ENCODE data around the gene TSR1. TPM values are rescaled to one million over a fixed set of nuclear protein-coding genes. Genes with fewer than 3 reads are reported as not detected.
A peak's percentile ranks its signal among the peaks of the same experiment; 100 is the strongest.

The TSR1 gene
- total RNA-seq, 1 experiment from 2014 or later: 44.7 TPM

DNA sequence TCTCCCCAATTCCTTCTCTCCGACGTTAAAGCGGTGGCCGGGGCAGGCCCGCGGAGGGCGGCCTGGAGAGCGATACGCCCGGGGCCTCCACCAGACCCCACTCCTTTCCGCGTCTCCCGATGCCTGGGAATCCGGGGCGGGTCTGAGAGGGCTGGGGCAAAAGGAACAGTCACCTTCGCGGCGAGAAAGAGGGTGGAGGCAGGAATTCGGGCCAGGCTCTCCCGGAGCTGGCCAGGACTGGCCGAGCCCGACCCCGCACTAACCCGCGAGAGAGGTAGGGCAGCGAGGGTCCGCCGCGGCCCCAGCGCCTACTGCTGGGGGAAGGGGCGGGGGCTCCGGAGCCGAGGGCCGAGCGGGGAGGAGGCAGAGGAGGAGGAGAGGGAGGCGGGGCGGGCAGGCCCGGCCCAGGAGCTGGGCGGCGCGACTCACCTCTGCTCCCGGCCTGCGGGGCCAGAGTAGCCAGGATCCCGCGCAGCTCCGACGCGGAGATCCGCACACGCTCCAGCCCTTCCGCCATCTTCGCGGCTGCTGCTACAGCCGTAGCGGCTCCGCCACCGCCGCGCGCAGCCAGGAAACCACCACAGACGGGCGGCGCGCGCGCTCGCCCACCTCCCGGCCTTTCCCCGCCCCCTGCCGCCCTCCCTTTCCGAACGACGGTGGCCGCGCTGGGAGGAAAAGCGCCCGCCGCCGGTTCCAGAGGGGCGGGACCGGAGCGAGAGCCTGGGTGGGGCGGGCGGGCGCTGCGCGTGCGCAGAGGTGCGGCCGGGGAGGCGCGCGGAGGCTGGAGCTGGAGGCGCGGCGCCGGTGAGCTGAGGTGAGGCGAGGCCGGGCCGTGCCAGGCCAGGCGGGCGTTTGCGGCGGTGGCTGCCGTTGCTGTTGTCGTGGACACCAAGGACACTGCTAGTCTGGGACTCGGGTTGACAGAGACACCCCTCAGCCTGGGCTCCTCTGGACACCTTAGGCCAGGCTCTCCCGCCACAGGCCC, 32.8 kb downstream of the TSR1 start, which contains the start of the genes SMG6 and SRR:
Gene SMG6 (minus strand): TSS at position 582 of the 985 bp plus-strand sequence. CDS start 65 bp downstream, at position 517.
Gene SRR (plus strand): TSS at position 747 of the 985 bp plus-strand sequence. CDS start 11,611 bp downstream, outside the sequence.
- ChIA-PET CTCF (interaction anchor here (0.6 kb wide), 1 partner anchor 372 kb away, joined by 3 read pairs; no protein-coding TSS in a partner anchor), POLR2A (interaction anchor here (0.7 kb wide), 1 partner anchor 158 kb away, joined by 3 read pairs; no protein-coding TSS in a partner anchor)
- TF ChIP-seq, protein P1, sequence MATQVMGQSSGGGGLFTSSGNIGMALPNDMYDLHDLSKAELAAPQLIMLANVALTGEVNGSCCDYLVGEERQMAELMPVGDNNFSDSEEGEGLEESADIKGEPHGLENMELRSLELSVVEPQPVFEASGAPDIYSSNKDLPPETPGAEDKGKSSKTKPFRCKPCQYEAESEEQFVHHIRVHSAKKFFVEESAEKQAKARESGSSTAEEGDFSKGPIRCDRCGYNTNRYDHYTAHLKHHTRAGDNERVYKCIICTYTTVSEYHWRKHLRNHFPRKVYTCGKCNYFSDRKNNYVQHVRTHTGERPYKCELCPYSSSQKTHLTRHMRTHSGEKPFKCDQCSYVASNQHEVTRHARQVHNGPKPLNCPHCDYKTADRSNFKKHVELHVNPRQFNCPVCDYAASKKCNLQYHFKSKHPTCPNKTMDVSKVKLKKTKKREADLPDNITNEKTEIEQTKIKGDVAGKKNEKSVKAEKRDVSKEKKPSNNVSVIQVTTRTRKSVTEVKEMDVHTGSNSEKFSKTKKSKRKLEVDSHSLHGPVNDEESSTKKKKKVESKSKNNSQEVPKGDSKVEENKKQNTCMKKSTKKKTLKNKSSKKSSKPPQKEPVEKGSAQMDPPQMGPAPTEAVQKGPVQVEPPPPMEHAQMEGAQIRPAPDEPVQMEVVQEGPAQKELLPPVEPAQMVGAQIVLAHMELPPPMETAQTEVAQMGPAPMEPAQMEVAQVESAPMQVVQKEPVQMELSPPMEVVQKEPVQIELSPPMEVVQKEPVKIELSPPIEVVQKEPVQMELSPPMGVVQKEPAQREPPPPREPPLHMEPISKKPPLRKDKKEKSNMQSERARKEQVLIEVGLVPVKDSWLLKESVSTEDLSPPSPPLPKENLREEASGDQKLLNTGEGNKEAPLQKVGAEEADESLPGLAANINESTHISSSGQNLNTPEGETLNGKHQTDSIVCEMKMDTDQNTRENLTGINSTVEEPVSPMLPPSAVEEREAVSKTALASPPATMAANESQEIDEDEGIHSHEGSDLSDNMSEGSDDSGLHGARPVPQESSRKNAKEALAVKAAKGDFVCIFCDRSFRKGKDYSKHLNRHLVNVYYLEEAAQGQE (IDR thresholded peaks at IDR 0.05; ENCODE audit: insufficient read depth in 1 of 2, low read depth in 2 of 2, low read length in 1 of 2): no peak
- peak; percentile 72 for TF ChIP-seq POLR2AphosphoS5 (IDR thresholded peaks at IDR 0.05; ENCODE audit: low read depth, low read length)
- intact Hi-C loops (cut with micrococcal nuclease; ENCODE audit: unreplicated experiment): no loop called here
- Histone ChIP-seq H3K27ac (ENCODE audit: low read length) (peak within 1 kb of the TSS; percentile 83), H3K4me3 (ENCODE audit: low read depth in 2 of 2, low read length in 2 of 2) (peak within 1 kb of the TSS; percentile 75 to 92), H3K4me1 (ENCODE audit: control insufficient read depth, insufficient read depth, low read length) (peaks cover 3% of the 10 kb centered on the region), H3K36me3 (ENCODE audit: control insufficient read depth, insufficient read depth, low read length) (peaks cover 2% of the 10 kb centered on the region; the same call in 1 of the 2 replicates), H3K9me3 (ENCODE audit: control insufficient read depth, insufficient read depth, low read depth, low read length) (no peaks in the 10 kb centered on the region), H3K27me3 (ENCODE audit: control insufficient read depth, insufficient read depth, low read length) (no peaks in the 10 kb centered on the region)
- no TSS peak for BruUV-seq (replicated peaks)
- in situ Hi-C loops (cut with HindIII; ENCODE audit: low pct_unique_long_range_greater_than_20kb, low sequenced_read_pairs): no loop called here
- ATAC-seq (peak; percentile 98), DNase-seq (ENCODE audit: low read depth, low spot score) (no peak)

GRCh38 chr17:2302778-2303203, 33.5 kb downstream of the TSR1 start:
- H3K27ac ChIP-seq (ENCODE audit: low read length): peak overlapping the region; percentile 83
- peak overlapping the region; percentile 65 to 92 for H3K4me3 ChIP-seq (ENCODE audit: low read depth in 2 of 2, low read length in 2 of 2)
- ChIA-PET POLR2A (no interaction called here), CTCF (no interaction called here)
- ATAC-seq (peak; percentile 1; the same call in 1 of the 2 replicates), DNase-seq (ENCODE audit: low read depth, low spot score) (no peak)
- peaks cover 3% of the 10 kb centered on the region for H3K4me1 ChIP-seq (ENCODE audit: control insufficient read depth, insufficient read depth, low read length)
- no peaks in the 10 kb centered on the region for H3K9me3 ChIP-seq (ENCODE audit: control insufficient read depth, insufficient read depth, low read depth, low read length)
- H3K36me3 ChIP-seq (ENCODE audit: control insufficient read depth, insufficient read depth, low read length): peaks cover 2% of the 10 kb centered on the region; the same call in 1 of the 2 replicates
- in situ Hi-C loops (cut with HindIII; ENCODE audit: low pct_unique_long_range_greater_than_20kb, low sequenced_read_pairs): no loop called here
- intact Hi-C loops (cut with micrococcal nuclease; ENCODE audit: unreplicated experiment): no loop called here
- TF ChIP-seq SIN3A (IDR thresholded peaks at IDR 0.05; ENCODE audit: borderline replicate concordance, insufficient read depth, low read depth, low read length): no peak
- TF ChIP-seq TCF7L2 (IDR thresholded peaks at IDR 0.05; ENCODE audit: low read depth, low read length): no peak
- TF ChIP-seq, protein P2, sequence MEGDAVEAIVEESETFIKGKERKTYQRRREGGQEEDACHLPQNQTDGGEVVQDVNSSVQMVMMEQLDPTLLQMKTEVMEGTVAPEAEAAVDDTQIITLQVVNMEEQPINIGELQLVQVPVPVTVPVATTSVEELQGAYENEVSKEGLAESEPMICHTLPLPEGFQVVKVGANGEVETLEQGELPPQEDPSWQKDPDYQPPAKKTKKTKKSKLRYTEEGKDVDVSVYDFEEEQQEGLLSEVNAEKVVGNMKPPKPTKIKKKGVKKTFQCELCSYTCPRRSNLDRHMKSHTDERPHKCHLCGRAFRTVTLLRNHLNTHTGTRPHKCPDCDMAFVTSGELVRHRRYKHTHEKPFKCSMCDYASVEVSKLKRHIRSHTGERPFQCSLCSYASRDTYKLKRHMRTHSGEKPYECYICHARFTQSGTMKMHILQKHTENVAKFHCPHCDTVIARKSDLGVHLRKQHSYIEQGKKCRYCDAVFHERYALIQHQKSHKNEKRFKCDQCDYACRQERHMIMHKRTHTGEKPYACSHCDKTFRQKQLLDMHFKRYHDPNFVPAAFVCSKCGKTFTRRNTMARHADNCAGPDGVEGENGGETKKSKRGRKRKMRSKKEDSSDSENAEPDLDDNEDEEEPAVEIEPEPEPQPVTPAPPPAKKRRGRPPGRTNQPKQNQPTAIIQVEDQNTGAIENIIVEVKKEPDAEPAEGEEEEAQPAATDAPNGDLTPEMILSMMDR (IDR thresholded peaks at IDR 0.05): no peak
- no peak for TF ChIP-seq POLR2AphosphoS5 (IDR thresholded peaks at IDR 0.05; ENCODE audit: low read depth, low read length)
- TF ChIP-seq, protein P1 (IDR thresholded peaks at IDR 0.05; ENCODE audit: insufficient read depth in 1 of 2, low read depth in 2 of 2, low read length in 1 of 2): no peak
- no peaks in the 10 kb centered on the region for H3K27me3 ChIP-seq (ENCODE audit: control insufficient read depth, insufficient read depth, low read length)
- BruUV-seq (replicated peaks): no TSS peak
